HepG2 (cell line): ENCODE measurements around the gene PPP2R5B. TPM values are rescaled to one million over a fixed set of nuclear protein-coding genes. Genes with fewer than 3 reads are reported as not detected.

Experiments
- MEF2D ChIP-seq: sonication (generic); formaldehyde crosslinking; IDR thresholded peaks from 2 replicates; pipeline ENCODE4 v1.5.1; 2020; ENCODE audit warnings: mild to moderate bottlenecking, missing genetic modification reagents
- POGZ ChIP-seq: sonication (generic); formaldehyde crosslinking; IDR thresholded peaks from 2 replicates; pipeline ENCODE4 v1.4.0; 2020; ENCODE audit warnings: mild to moderate bottlenecking, missing genetic modification reagents
- RFX3 ChIP-seq: IDR thresholded peaks from 2 replicates; pipeline ENCODE4 v1.6.1; 2016; ENCODE audit warnings: missing biosample characterization, missing genetic modification reagents
- SYNCRIP ChIP-seq: fragments of 200-400 bp; formaldehyde crosslinking; IDR thresholded peaks from 2 replicates; pipeline ENCODE4 v1.6.1; 2018; ENCODE audit warnings: mild to moderate bottlenecking, low read depth, low read length; ENCODE audit not compliant: insufficient read depth
- TARDBP ChIP-seq: sonication (generic); formaldehyde crosslinking; IDR thresholded peaks from 2 replicates; pipeline ENCODE4 v1.8.0; 2022; ENCODE audit warnings: mild to moderate bottlenecking, missing genetic modification reagents
- TOPORS ChIP-seq: sonication (generic); formaldehyde crosslinking; IDR thresholded peaks from 2 replicates; pipeline ENCODE4 v1.8.0; 2023; ENCODE audit warnings: mild to moderate bottlenecking, missing genetic modification reagents
- ZBTB7A ChIP-seq: sonication (generic); formaldehyde crosslinking; IDR thresholded peaks from 2 replicates; pipeline ENCODE4 v1.8.0; 2022; ENCODE audit warnings: mild to moderate bottlenecking, missing genetic modification reagents
- ZMYM2 ChIP-seq: sonication (generic); formaldehyde crosslinking; IDR thresholded peaks from 2 replicates; pipeline ENCODE4 v1.8.0; 2022; ENCODE audit warnings: mild to moderate bottlenecking, missing genetic modification reagents
- ZNF10 ChIP-seq: sonication (generic); formaldehyde crosslinking; IDR thresholded peaks from 2 replicates; pipeline ENCODE4 v1.4.0; 2020; ENCODE audit warnings: mild to moderate bottlenecking, low read depth, missing genetic modification reagents, borderline replicate concordance
- ZNF282 ChIP-seq: fragments of 450-650 bp; IDR thresholded peaks from 2 replicates; pipeline ENCODE4 v1.6.1; 2018; ENCODE audit not compliant: partially characterized antibody
- ZNF652 ChIP-seq: IDR thresholded peaks from 2 replicates; pipeline ENCODE4 v1.6.1; 2016; ENCODE audit warnings: low read depth, borderline replicate concordance
- ZNF781 ChIP-seq: sonication (generic); formaldehyde crosslinking; IDR thresholded peaks from 2 replicates; pipeline ENCODE4 v1.5.1; 2020; ENCODE audit warnings: borderline replicate concordance, mild to moderate bottlenecking, missing genetic modification reagents; ENCODE audit errors: not compliant biosample characterization
- polyA plus RNA-seq, 8 experiments: library from polyadenylated mRNA; depleted of rRNA in 3 of 8; stranded (reverse) in 7 of 8; unstranded in 1 of 8; fragments of >200 nt; fragmentation: Illumina TruSeq in 4 of 8; extraction: Trizol in 4 of 8; gene quantifications; 2 replicates each; pipeline versions ENCODE4 v1.2.1 to v1.2.3, GENCODE V29; 2011 to 2016; ENCODE audit warnings: low read depth in 4 of 8, missing spikeins in 1 of 8, mixed read lengths in 1 of 8; ENCODE audit not compliant: insufficient read depth in 1 of 8
- total RNA-seq, 5 experiments: library from RNA; depleted of rRNA; stranded (reverse); fragments of >200 nt; fragmentation: Illumina TruSeq; extraction: Trizol; gene quantifications; 2 replicates each; pipeline ENCODE4 v1.2.3, GENCODE V29; 2016; ENCODE audit warnings: low read depth in 1 of 5
- TF ChIP-seq, protein P1 (sequence below): sonication (generic); formaldehyde crosslinking; IDR thresholded peaks from 2 replicates; pipeline ENCODE4 v1.4.0; 2020; ENCODE audit warnings: missing genetic modification reagents
- TF ChIP-seq, protein P2 (sequence below), 2 experiments: fragments of 450-650 bp in 1 of 2; sonication (generic) in 1 of 2; formaldehyde crosslinking in 1 of 2; IDR thresholded peaks; 2 replicates each; pipeline versions ENCODE4 v1.6.1 to v1.8.0; 2016 to 2022; ENCODE audit warnings: antibody characterized with exemption in 1 of 2, mild to moderate bottlenecking in 1 of 2, missing genetic modification reagents in 1 of 2
- TF ChIP-seq, protein P3 (sequence below): conservative IDR thresholded peaks from 2 replicates; pipeline ENCODE4 v1.6.1; 2018; ENCODE audit warnings: missing genetic modification reagents

PPP2R5B gene
- total and polyA plus RNA-seq, 2 of the 13 experiments (the other 11 are each of a cell fraction or from before 2014, with no cell fraction given) = 2.3 to 8.3 TPM

DNA sequence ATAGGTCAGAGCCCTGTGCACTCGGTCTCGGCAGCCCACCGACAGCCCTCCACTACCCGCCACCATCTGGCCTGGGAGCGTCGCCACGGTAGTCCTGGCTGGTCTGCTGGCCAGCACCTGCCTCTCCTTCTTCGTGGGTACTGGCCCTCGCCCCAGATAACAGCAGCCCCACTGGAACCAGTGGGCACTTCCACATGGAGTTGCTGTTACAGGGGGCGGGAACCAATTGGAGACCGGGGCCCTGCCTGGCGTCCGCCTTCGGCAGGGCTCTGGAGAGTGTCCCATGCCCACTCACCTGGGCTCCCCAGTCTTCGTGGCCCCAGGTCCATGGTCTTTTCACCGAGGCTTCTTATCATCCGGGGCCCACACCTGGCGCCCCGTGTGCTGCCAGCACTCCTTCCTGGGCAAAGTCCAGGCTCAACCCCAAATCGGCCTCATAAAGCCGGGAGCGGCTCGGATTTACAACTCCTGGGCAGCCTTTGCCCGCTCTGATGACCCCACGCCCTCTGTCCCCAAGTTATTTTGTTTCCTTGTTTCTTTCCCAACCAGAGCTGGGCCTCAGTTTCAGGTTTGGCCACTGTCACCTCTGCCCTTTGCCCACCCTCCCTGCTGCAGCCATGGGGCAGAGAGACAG lies 33.2 kb upstream of the PPP2R5B start (continued):
- TF ChIP-seq SYNCRIP (no peak), ZMYM2 (CRISPR knock-in tag) (no peak), MEF2D (CRISPR knock-in tag) (no peak), TARDBP (CRISPR knock-in tag) (no peak), ZNF10 (CRISPR knock-in tag) (no peak), ZNF282 (no peak), ZNF781 (CRISPR knock-in tag) (no peak), TOPORS (CRISPR knock-in tag) (0 out of 2 replicates have a peak, but pooled peaks have one; percentile 8), POGZ (CRISPR knock-in tag) (no peak), ZNF652 (CRISPR knock-in tag) (no peak), ZBTB7A (CRISPR knock-in tag) (no peak), RFX3 (CRISPR knock-in tag) (no peak)
- TF ChIP-seq, protein P1, sequence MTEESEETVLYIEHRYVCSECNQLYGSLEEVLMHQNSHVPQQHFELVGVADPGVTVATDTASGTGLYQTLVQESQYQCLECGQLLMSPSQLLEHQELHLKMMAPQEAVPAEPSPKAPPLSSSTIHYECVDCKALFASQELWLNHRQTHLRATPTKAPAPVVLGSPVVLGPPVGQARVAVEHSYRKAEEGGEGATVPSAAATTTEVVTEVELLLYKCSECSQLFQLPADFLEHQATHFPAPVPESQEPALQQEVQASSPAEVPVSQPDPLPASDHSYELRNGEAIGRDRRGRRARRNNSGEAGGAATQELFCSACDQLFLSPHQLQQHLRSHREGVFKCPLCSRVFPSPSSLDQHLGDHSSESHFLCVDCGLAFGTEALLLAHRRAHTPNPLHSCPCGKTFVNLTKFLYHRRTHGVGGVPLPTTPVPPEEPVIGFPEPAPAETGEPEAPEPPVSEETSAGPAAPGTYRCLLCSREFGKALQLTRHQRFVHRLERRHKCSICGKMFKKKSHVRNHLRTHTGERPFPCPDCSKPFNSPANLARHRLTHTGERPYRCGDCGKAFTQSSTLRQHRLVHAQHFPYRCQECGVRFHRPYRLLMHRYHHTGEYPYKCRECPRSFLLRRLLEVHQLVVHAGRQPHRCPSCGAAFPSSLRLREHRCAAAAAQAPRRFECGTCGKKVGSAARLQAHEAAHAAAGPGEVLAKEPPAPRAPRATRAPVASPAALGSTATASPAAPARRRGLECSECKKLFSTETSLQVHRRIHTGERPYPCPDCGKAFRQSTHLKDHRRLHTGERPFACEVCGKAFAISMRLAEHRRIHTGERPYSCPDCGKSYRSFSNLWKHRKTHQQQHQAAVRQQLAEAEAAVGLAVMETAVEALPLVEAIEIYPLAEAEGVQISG (CRISPR knock-in tag) = no peak
- TF ChIP-seq, protein P2, sequence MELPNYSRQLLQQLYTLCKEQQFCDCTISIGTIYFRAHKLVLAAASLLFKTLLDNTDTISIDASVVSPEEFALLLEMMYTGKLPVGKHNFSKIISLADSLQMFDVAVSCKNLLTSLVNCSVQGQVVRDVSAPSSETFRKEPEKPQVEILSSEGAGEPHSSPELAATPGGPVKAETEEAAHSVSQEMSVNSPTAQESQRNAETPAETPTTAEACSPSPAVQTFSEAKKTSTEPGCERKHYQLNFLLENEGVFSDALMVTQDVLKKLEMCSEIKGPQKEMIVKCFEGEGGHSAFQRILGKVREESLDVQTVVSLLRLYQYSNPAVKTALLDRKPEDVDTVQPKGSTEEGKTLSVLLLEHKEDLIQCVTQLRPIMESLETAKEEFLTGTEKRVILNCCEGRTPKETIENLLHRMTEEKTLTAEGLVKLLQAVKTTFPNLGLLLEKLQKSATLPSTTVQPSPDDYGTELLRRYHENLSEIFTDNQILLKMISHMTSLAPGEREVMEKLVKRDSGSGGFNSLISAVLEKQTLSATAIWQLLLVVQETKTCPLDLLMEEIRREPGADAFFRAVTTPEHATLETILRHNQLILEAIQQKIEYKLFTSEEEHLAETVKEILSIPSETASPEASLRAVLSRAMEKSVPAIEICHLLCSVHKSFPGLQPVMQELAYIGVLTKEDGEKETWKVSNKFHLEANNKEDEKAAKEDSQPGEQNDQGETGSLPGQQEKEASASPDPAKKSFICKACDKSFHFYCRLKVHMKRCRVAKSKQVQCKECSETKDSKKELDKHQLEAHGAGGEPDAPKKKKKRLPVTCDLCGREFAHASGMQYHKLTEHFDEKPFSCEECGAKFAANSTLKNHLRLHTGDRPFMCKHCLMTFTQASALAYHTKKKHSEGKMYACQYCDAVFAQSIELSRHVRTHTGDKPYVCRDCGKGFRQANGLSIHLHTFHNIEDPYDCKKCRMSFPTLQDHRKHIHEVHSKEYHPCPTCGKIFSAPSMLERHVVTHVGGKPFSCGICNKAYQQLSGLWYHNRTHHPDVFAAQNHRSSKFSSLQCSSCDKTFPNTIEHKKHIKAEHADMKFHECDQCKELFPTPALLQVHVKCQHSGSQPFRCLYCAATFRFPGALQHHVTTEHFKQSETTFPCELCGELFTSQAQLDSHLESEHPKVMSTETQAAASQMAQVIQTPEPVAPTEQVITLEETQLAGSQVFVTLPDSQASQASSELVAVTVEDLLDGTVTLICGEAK (IDR thresholded peaks at IDR 0.05) = no peak
- TF ChIP-seq, protein P2 (CRISPR knock-in tag; IDR thresholded peaks at IDR 0.05) = no peak
- TF ChIP-seq, protein P3, sequence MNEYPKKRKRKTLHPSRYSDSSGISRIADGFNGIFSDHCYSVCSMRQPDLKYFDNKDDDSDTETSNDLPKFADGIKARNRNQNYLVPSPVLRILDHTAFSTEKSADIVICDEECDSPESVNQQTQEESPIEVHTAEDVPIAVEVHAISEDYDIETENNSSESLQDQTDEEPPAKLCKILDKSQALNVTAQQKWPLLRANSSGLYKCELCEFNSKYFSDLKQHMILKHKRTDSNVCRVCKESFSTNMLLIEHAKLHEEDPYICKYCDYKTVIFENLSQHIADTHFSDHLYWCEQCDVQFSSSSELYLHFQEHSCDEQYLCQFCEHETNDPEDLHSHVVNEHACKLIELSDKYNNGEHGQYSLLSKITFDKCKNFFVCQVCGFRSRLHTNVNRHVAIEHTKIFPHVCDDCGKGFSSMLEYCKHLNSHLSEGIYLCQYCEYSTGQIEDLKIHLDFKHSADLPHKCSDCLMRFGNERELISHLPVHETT (CRISPR knock-in tag) = no peak
